Measurements from ENCODE around the gene RTBDN.
A peak's percentile ranks its signal among the peaks of the same experiment; 100 is the strongest.
"Not testable (repeated sequence)": the region's sequence is repeated elsewhere in the genome, so short reads cannot be mapped to it uniquely, and the experiment has no call there.

RTBDN gene

DNA sequence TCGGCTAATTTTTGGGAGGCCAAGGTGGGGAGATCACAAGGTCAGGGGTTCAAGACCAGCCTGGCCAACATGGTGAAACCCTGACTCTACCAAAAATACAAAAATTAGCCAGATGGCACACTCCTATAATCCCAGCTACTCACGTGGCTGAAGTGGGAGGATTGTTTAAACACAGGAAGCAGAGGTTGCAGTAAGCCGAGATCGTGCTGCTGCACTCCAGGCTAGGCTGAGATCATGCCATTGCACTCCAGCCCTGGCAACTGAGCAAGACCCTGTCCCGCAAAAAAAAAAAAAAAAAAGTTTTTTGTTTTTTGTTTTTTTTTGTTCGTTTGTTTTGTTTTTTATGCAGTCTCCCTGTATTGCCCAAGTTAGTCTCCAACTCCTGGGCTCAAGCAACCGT, 25.2 kb upstream of the RTBDN start:
- DNase-seq, result no peak

DNA sequence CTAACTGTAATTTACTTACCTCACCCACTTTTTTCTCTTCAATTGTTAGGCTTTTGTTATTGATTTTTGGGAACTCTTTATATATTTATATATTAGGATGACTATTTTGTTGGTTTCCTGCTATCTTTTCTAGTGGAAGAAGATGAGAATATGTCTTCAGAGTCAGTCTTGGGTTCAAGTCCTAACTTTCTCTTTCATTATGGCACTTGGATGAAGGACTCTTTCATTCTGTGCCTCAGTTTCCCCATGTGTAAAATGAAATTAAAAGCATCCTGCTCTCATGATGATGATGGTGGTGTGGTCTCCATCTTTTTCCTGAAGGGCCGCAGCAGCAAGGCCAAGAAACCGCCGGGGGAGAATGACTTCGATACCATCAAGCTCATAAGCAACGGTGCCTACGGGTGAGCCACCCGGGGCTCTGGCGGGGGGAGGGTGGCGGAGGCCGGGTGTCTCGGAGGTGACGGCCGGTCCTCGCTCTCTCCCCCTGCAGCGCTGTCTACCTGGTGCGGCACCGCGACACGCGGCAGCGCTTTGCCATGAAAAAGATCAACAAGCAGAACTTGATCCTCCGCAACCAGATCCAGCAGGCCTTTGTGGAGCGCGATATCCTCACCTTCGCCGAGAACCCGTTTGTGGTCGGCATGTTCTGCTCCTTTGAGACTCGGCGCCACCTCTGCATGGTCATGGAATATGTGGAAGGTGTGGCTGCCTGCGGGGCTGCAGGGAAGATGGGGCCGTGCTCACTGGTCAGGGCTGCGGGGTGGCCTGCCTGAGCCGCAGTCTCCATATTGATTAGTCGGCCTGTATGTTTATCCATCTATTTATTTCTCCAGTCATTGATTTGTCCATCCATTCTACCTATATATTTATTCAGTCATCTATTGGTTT, 23.9 kb upstream of the RTBDN start:
- no peak for DNase-seq

More for the DNA sequence above, 25.2 kb upstream of the RTBDN start:
- intact Hi-C loops (cut with DNase I), result no loop called here

DNA sequence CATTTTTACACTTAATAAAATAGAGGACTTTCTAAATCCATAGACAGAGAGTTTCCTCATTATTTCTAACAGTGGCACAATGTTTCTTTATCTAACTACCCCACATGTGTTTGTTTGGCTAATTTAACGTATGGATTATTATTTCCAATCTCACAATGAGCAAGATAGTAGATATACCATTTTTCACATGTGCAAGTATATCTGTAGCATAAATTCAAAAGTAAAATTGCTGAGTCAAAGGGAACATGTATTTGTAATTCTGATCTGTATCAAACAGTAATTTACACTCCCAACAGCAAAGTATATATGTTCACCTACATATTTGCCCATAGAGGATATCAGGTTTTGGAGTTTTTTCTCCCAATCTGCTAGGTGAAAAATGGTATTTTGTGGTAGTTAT, 22.3 kb upstream of the RTBDN start:
- intact Hi-C loops (cut with DNase I), result no loop called here
- no peak for DNase-seq

More for the DNA sequence above, 23.9 kb upstream of the RTBDN start:
- intact Hi-C loops (cut with DNase I), result no loop called here

GRCh38 chr19:12847159-12848139, 13.1 kb upstream of the RTBDN start:
- DNase-seq, result peak; percentile 59 to 95 (median 87)
- intact Hi-C loops (cut with DNase I), result loop anchor here (5.0 kb wide), 1 partner anchor 80 kb away; no protein-coding TSS in a partner anchor

DNA sequence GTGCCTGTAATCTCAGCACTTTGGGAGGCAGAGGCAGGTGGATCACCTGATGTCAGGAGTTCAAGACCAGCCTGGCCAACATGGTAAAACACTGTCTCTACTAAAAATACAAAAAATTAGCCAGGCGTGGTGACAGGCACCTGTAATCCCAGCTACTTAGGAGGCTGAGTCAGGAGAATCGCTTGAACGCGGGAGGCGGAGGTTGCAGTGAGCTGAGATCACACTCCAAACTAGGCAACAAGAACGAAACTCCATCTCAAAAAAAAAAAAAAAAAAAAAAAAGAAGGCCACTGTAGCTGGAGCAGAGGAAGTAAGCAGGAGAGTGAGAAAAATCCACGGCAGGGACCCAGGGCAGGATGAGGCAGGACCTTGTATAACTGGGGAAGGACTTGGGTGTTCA, 12.2 kb upstream of the RTBDN start:
- intact Hi-C loops (cut with DNase I), result loop anchor here (5.0 kb wide), 1 partner anchor 79 kb away; no protein-coding TSS in a partner anchor
- not testable (repeated sequence) for DNase-seq

- intact Hi-C loops (cut with DNase I), result no loop called here
- no peak for DNase-seq
Measured at GRCh38 chr19:12843999-12844732, 9.8 kb upstream of the RTBDN start.

DNA sequence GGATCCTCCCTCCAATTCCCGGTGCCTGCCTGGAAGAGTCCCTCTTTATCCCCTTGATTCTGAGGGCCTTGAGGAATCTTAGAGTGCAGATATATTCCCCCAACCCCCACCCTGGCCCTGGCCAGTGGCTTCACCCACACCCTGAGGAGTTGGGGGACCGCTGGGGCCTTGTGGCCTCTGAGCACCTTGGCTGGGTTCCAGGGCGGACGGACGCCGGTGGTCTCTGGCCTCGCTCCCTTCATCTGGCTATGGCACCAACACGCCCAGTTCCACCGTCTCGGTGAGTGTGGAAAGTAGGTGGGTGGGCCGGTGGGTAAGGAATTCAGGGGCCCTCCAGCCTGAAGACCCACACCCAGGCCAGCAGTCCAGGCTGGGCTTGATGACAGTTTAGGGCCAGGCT, 8.9 kb upstream of the RTBDN start:
- intact Hi-C loops (cut with DNase I), result no loop called here
- DNase-seq, result no peak

DNA sequence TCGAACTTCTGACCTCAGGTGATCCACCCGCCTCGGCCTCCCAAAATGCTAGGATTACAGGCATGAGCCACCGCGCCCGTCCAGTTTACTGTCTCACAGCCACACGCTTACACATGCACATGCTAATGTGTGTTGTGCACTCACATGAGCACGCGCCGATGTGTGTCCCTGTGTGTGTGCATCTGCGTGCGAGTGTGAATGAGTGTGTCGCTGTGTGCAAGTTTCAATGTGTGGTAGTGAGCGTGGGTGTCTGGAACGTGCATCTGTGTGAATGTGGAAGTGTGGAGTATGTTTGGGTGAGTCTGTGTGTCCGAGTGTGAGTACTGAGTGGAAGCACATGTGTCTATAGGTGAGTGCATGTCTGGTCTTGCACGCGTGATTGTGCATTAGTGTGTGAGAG, 8.1 kb upstream of the RTBDN start:
- intact Hi-C loops (cut with DNase I), result no loop called here
- DNase-seq, result no peak

DNA sequence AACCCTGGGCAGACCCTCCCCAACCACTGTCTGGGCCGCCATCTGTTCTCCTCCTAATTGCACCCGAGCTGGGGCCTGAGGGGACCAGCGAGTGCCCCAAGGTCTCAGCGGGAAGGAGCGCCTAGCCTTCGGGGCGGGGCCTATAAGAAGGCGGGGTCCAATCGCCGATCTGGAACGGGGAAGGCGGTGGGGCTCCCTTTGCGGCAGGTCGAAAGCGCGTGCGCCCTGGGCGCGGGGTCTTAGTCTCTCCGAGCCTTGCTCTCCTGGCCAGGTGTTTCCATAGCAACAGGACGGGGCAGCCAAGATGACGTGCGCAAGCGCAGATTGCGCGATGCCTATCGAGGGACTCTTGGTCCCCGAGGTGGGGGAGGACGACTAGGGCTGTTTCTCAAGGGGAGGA, 6.7 kb upstream of the RTBDN start:
- peak in 37 of 42 donors; percentile 21 to 77 (median 50) for DNase-seq
- intact Hi-C loops (cut with DNase I), result no loop called here

GRCh38 chr19:12840091-12841079, 6.0 kb upstream of the RTBDN start:
- peak in 29 of 42 donors; percentile 11 to 64 (median 39) for DNase-seq
- intact Hi-C loops (cut with DNase I), result no loop called here

DNA sequence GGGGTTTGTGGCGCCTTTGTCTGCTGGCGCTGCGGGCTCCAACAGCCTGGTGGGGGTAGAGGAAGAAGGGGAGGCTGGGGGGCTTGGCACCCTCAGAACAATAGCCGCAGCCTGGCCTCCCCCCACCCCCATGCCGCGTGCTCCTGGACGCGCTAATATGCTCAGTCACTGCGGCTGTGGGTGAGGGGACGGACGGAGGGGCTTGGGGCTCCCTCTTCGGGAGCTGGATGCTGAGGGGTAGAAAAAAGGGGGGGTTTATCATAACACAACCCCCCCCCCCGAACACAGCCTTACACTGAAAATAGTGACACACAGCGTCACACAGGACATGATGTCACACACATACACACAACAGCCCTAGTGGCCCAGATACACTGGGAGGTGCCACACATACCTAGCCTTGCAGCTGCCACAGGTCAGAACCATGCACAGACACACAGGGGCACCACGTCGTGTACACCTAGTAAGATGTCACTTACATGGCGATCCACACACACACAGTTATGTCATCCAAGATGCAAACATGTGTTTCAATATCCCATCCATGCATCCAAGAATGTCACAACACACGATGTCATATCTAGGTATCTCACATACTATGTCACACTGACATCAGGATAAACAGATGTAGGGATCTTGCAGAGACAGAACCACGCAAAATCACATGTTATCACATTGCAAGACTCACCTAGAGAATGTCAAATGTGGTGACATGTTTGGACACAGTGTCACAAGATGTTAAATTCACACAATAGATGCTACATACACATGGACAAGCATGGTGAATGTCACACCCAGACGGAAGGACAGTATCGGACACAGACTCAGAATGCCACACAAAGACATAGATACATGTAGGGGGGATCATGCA, 4.7 kb upstream of the RTBDN start:
- no peak for DNase-seq
- intact Hi-C loops (cut with DNase I), result no loop called here

GRCh38 chr19:12838182-12838885, 4.0 kb upstream of the RTBDN start, which contains the start of gene MAST1:
TSS of gene MAST1 (plus strand) at chr19:12838515. CDS start at chr19:12838573, 58 bp downstream.
- DNase-seq, result peak in 37 of 42 donors; percentile 26 to 78 (median 58)
- intact Hi-C loops (cut with DNase I), result no loop called here

GRCh38 chr19:12837225-12837624, 2.8 kb upstream of the RTBDN start:
- DNase-seq, result peak in 15 of 42 donors; percentile 2 to 70 (median 32)
- intact Hi-C loops (cut with DNase I), result no loop called here

DNA sequence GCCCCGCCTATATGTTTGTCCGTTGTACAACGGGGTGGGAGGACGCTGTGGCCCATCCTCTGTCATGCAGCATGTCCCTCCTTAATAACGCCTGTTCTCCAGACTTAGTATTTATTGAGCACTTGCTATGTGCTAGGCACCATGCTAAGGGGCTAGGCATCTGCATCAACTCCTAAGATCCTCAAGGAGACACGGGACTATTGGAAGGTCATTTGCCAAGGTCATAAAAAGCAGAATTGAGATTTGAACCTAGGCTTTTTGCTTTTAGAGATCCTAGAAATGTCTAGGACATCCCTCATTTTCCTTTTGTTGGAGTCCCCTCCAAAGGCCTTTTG, 2.1 kb upstream of the RTBDN start:
- DNase-seq, result no peak
- intact Hi-C loops (cut with DNase I), result no loop called here

DNA sequence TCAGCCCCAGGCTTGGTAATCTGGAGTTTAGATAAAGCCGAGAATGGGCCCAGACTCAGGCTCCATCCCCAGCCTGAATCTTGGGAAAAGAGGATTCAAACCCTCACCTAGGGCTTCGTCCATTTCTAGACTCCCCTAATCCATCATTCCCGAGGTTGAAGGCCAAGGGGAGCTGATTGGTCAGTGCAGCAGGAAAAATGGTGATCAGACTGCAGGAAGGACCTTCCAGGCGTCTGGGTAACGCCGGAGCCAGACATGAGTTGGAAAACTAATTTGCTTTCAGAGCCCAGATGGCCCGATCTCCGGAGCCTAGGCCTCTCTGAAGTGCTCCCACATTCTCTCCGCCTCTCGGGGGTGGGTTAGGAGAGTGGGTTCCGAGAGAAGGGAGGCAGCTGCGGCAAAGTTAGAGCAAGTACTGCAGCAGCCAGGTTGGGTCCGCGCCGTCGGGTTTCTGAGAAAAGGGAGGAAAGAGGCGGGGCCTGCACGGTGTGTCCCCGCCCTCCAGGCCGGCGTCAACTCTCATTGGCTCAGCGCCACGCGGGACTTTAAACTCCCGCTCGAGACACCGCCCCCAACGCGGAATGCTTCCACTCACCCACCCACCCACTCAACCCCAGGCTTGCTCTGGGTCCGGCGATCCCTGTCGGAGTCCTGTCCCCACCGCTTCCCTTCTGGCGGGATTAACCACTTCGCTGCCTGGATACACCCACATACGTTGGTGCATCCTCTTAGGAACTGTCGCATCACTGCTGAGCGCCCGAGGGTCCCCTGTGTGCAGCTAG, 788 bp upstream of the RTBDN start:
- intact Hi-C loops (cut with DNase I), result no loop called here
- DNase-seq, result peak in 16 of 42 donors; percentile 17 to 59 (median 29)

All from head of caudate nucleus (tissue), 42 donors.